ENCODE data around the gene ING1.
A peak's percentile ranks its signal among the peaks of the same experiment; 100 is the strongest.
"Not testable (repeated sequence)": the region's sequence is repeated elsewhere in the genome, so short reads cannot be mapped to it uniquely, and the experiment has no call there.

The ING1 gene

GRCh38 chr13:110696776-110697175, 16.7 kb upstream of the ING1 start:
- no peak for DNase-seq

GRCh38 chr13:110697842-110698241, 15.7 kb upstream of the ING1 start:
- DNase-seq = no peak

- no peak for DNase-seq
Observed at GRCh38 chr13:110698689-110699088, 14.8 kb upstream of the ING1 start.

DNA sequence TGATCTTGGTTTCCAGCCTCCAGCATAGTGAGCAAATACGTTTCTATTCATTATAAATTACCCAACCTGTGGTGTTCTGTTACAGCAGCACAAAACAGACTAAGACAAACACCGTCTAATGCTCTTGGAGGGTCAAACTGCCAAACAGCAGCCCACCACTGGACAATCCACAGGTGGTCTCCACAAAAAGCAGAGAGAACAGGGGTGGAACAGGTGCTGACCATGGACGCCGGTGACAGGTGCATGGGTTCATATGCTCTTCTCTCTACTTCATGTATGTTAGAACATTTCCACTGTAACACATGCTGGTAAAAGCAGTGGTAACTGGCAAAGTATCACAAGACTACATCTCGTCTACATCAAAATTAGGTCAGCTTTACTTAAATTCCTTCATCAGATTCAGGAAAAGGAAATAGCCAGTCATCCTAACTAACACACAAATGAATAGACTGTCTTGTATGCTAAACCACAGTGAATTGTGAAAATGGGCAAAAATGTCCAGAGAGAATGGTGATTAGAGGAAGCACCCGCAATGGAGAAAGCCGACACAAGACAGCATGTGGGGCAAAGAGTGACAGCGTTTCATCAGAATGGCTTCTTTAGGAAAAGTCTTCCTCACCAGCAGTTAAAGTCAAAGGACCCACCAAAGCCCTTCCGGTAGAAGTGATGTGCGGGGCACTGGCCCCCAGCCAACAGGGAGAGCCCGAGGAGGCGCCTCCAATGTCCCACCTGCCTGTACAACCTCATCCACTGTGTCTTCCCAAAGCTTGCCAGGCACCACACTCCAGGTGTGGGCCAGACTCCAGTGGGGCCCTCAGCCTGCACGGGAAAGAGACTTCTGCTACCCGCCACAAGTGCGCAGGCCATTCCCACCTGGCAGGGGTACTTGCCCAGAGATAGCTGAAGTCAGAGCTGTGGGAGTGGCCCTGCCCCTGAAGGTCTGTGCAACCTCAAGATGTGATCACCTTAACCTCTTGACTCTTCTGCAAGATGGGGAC, 14.1 kb upstream of the ING1 start:
- DNase-seq = no peak

- DNase-seq = no peak
Observed at GRCh38 chr13:110700186-110700585, 13.3 kb upstream of the ING1 start.

- no peak for DNase-seq
Observed at GRCh38 chr13:110700641-110701040, 12.9 kb upstream of the ING1 start.

DNA sequence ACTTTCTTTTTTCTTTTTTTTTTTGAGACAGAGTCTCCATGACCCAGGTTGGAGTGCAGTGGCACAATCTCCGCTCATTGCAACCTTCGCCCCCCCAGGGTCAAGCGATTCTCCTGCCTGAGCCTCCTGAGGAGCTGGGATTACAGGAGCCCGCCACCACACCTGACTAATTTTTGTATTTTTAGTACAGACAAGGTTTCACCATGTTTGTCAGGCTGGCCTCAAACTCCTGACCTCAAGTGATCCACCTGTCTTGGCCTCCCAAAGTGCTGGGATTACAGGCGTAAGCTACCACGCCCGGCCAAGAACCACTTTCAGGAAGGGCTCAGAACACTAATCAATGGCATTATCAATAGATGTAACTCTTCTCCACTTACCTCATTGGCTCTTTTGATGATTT, 12.4 kb upstream of the ING1 start:
- DNase-seq = not testable (repeated sequence)

- DNase-seq = no peak
Observed at GRCh38 chr13:110702089-110702488, 11.4 kb upstream of the ING1 start.

- DNase-seq = no peak
Observed at GRCh38 chr13:110702591-110703526, 10.6 kb upstream of the ING1 start.

- DNase-seq = no peak
Observed at GRCh38 chr13:110705356-110705825, 8.1 kb upstream of the ING1 start.

GRCh38 chr13:110705826-110706569, 7.5 kb upstream of the ING1 start, which contains the start of gene CARS2:
Gene CARS2 (minus strand): TSS chr13:110706116. CDS start chr13:110706093, 23 bp downstream.
- peak; percentile 99 for DNase-seq

DNA sequence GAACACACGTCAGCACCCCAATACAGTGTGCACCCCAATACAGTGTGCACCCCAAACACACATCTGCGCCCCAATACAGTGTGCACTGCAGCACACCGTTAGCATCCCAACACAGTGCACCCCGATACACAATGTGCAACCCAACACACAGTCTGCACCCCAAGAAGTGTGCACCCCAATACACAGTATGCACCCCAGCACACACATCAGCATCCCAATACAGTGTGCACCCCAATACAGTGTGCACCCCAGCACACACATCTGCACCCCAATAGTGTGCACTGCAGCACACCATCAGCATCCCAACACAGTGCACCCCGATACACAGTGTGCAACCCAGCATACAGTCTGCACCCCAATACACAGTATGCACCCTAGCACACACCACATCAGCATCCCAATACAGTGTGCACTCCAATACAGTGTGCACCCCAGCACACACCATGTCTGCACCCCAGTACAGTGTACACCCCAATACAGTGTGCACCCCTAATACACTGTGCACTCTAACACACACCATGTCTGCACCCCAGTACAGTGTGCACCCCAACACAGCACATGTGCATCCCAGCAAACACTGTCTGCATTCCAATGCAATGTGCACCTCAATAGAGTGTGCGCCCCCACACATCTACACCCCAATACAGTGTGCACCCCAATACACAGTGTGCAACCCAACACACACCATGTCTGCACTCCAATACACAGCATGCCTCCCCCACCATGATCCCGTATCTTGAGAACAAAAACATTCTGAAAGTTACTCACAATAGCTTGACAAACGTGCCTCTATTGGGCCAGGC, 6.7 kb upstream of the ING1 start:
- DNase-seq = no peak

- peak; percentile 95 for DNase-seq
Observed at GRCh38 chr13:110712081-110712848, 1.2 kb upstream of the ING1 start.

DNA sequence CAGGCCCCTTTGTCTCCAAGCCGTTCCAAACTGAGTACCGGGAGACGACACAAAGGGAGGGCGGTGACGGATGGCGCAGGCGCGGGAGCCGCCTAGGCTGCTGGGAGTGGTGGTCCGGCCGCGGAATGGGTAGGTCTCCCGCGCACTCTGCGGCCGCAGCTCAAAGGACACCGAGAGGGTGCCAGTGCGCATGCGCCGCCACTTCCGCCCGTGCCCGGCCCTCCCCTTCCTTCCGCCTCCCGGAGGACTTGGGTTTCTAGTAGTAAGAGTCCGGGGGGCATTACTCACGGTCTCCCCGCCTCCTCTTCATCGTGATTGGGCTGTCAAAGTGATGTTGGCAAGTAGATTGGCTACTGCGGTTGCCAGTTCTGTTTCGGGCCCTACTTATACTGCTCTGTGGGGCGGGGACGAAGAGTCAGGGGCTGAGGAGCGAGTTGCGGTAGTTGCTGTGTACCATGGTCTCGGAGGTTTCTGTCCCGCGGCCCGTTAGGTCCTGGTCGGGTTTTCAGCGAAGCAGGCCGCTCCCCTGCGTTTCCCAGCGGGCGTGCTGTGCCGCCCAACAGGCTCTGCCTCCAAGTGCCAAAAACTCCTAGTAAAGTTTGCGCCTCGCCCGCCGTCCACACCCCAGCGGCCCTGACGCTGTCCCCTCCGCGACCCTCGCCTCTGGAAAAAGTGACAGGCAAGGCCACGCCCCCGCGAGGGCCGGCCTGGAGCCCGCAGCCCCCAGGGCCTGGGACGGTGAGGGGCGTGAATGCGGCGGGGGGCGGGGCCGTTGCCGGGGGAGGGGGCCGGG, 455 bp upstream of the ING1 start:
- DNase-seq = peak; percentile 100

- DNase-seq = peak; percentile 54
Observed at GRCh38 chr13:110713981-110714796, 689 bp downstream of the ING1 start.

DNA sequence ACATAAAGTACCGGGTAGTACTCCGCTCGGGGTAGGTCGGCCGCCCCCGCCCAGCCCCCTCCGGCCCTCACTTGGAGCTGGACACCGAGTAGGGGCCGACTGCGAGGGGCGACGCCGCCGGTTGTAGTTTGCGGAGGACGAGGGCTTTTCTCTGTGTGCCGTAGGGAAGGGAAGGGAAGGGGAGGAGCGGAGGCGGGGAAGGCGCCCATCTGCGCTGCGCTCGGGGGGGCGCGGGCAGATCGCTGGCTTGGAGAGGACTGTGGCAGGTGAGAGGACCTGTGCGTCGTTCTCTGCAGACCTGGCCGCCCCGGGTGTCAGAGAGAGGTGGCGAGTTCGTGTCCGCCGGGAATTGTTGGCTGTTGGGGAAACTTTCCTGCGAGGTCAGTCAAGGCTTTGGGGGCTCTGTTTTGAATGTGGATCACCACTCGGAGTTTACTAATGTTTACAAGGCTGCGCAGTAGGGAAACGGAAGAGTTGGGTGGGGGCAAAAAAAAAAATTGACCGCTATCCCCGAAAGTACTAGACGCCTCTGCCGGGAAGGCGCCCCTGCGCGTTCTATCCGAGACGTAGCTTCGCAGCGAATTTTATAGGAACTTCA, 1.4 kb downstream of the ING1 start:
- DNase-seq = peak; percentile 91

GRCh38 chr13:110715395-110716246, 2.1 kb downstream of the ING1 start:
- DNase-seq = peak; percentile 100

DNA sequence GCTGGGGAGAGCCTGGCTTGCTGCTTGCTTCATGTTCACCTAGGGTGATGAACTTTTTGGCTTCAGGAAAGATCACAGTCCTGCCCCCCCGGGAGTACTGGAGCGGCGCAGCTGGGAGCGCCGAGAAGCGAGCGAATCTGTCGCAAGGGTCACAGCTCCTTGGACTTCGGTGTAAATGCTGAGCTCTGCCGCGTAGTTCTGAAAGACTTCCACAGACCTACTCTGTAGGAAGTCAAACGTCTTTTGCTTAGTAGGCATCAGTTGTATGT, 2.7 kb downstream of the ING1 start:
- DNase-seq = peak; percentile 57
